RWPE2 (cell line): ENCODE results near the gene CLMN.

Source experiments
- ATAC-seq: fragments of 200-7000 bp; cut with Tn5 transposase; 3 replicates; pipeline ENCODE4 v1.9.1; 2021; ENCODE audit warnings: low read depth
- DNase-seq: peaks from one replicate; pipeline ENCODE4 v3.0.0-alpha.2; 2020; ENCODE audit warnings: low spot score
- H3K27ac ChIP-seq: fragments of 450-650 bp; 2 replicates; pipeline ENCODE4 v1.5.1; 2017; ENCODE audit warnings: mild to moderate bottlenecking; ENCODE audit not compliant: poor library complexity, severe bottlenecking
- H3K27me3 ChIP-seq: fragments of 250-450 bp; sonication (Bioruptor Pico); 2 replicates; pipeline ENCODE4 v1.5.1; 2021; ENCODE audit warnings: mild to moderate bottlenecking, moderate library complexity; ENCODE audit not compliant: insufficient read depth, poor library complexity, severe bottlenecking
- H3K36me3 ChIP-seq: fragments of 250-450 bp; sonication (Bioruptor Pico); 2 replicates; pipeline ENCODE4 v1.5.1; 2020; ENCODE audit warnings: low read depth, mild to moderate bottlenecking, moderate library complexity
- H3K4me1 ChIP-seq: fragments of 250-450 bp; sonication (Bioruptor Pico); 2 replicates; pipeline ENCODE4 v1.5.1; 2021; ENCODE audit warnings: mild to moderate bottlenecking, moderate library complexity; ENCODE audit not compliant: insufficient read depth, poor library complexity, severe bottlenecking
- H3K4me3 ChIP-seq: fragments of 250-450 bp; sonication (Bioruptor Pico); 2 replicates; pipeline ENCODE4 v1.5.1; 2021; ENCODE audit warnings: mild to moderate bottlenecking, moderate library complexity; ENCODE audit not compliant: severe bottlenecking
- H3K9me3 ChIP-seq: fragments of 250-450 bp; sonication (Bioruptor Pico); 2 replicates; pipeline ENCODE4 v1.5.1; 2021; ENCODE audit warnings: mild to moderate bottlenecking, moderate library complexity; ENCODE audit not compliant: severe bottlenecking
- TF ChIP-seq, protein P1 (sequence below): fragments of 450-650 bp; IDR thresholded peaks from one replicate; pipeline ENCODE4 v1.5.1; 2017; ENCODE audit warnings: mild to moderate bottlenecking, moderate library complexity; ENCODE audit not compliant: poor library complexity, severe bottlenecking

The CLMN gene

GRCh38 chr14:95198320-95198719 is 121.4 kb downstream of the CLMN start:
- TF ChIP-seq, protein P1, sequence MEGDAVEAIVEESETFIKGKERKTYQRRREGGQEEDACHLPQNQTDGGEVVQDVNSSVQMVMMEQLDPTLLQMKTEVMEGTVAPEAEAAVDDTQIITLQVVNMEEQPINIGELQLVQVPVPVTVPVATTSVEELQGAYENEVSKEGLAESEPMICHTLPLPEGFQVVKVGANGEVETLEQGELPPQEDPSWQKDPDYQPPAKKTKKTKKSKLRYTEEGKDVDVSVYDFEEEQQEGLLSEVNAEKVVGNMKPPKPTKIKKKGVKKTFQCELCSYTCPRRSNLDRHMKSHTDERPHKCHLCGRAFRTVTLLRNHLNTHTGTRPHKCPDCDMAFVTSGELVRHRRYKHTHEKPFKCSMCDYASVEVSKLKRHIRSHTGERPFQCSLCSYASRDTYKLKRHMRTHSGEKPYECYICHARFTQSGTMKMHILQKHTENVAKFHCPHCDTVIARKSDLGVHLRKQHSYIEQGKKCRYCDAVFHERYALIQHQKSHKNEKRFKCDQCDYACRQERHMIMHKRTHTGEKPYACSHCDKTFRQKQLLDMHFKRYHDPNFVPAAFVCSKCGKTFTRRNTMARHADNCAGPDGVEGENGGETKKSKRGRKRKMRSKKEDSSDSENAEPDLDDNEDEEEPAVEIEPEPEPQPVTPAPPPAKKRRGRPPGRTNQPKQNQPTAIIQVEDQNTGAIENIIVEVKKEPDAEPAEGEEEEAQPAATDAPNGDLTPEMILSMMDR: no peak
- H3K36me3 ChIP-seq: peaks cover 3% of the 10 kb centered on the region; the same call in 1 of the 2 replicates

DNA sequence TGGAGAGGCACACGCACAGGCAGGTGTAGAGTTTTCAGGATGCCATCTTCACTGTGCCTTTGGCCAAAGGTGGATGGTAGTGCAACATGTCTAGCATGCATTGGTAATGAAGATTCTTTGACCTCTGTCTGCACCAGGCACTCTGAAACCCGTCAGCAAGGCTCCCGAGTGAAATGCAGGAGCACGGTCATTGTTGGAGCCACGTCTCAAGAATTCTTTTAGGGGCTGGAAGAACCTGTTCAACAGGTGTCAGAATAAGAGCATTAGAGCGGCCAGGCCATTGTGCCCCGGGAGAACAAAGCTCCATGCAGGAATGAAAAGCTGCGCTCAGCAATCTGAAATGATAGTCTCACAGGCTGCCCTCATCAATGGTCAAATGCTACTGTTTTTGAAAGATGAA is 122.2 kb downstream of the CLMN start:
- no peak overlapping the region for H3K27ac ChIP-seq
- no peaks in the 10 kb centered on the region for H3K9me3 ChIP-seq
- no peaks in the 10 kb centered on the region for H3K27me3 ChIP-seq
- H3K36me3 ChIP-seq: no peaks in the 10 kb centered on the region
- TF ChIP-seq, protein P1: no peak
- H3K4me1 ChIP-seq: no peaks in the 10 kb centered on the region
- no peak overlapping the region for H3K4me3 ChIP-seq
- DNase-seq: no peak
- no peak for ATAC-seq

More at GRCh38 chr14:95198320-95198719, 121.4 kb downstream of the CLMN start:
- H3K27me3 ChIP-seq: no peaks in the 10 kb centered on the region
- H3K4me3 ChIP-seq: no peak overlapping the region
- ATAC-seq (no peak), DNase-seq (no peak)
- H3K27ac ChIP-seq: no peak overlapping the region
- no peaks in the 10 kb centered on the region for H3K9me3 ChIP-seq
- no peaks in the 10 kb centered on the region for H3K4me1 ChIP-seq

DNA sequence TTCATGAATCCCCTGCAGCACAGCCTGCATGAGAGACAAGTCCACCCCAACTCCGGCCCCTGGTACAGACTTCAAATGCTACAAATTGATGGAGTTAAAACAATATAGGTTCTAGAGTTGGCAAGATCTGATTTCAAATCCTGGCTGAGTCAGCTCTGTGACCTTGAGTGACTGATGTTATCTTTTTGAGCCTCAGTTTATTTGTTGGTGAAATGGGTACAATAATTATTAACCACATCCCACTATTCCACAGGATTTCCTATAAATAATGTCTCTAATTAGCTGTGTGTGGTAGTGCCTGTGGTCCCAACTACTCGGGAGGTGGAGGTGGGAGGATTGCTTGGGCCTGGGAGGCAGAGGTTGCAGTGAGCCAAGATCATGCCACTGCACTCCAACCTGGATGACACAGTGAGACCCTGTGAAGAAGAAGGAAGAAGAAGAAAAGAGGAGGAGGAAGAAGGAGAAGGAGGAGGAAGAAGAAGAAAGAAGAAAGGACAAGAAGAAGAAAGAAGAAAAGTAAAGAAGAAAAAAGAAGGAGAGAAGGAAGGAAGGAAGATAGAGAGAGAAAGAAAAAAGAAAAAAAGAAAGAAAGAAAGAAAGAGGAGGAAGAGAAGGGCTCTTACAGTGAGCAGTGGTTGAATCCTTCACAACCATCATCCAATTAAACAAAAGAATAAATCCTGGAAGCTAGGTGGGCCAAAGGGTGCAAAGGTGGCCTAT is 122.7 kb downstream of the CLMN start:
- no peaks in the 10 kb centered on the region for H3K27me3 ChIP-seq
- H3K9me3 ChIP-seq: no peaks in the 10 kb centered on the region
- no peak overlapping the region for H3K27ac ChIP-seq
- TF ChIP-seq, protein P1: no peak
- DNase-seq (no peak), ATAC-seq (no peak)
- no peaks in the 10 kb centered on the region for H3K36me3 ChIP-seq
- no peak overlapping the region for H3K4me3 ChIP-seq
- no peaks in the 10 kb centered on the region for H3K4me1 ChIP-seq

- Histone ChIP-seq H3K27me3 (no peaks in the 10 kb centered on the region), H3K27ac (no peak overlapping the region), H3K36me3 (no peaks in the 10 kb centered on the region), H3K9me3 (no peaks in the 10 kb centered on the region), H3K4me1 (no peaks in the 10 kb centered on the region), H3K4me3 (no peak overlapping the region)
- DNase-seq (no peak), ATAC-seq (0 out of 3 replicates have a peak, but pooled peaks have one; percentile 29)
- TF ChIP-seq, protein P1: peak; percentile 45
Measured at GRCh38 chr14:95196268-95196667, 123.4 kb downstream of the CLMN start.

DNA sequence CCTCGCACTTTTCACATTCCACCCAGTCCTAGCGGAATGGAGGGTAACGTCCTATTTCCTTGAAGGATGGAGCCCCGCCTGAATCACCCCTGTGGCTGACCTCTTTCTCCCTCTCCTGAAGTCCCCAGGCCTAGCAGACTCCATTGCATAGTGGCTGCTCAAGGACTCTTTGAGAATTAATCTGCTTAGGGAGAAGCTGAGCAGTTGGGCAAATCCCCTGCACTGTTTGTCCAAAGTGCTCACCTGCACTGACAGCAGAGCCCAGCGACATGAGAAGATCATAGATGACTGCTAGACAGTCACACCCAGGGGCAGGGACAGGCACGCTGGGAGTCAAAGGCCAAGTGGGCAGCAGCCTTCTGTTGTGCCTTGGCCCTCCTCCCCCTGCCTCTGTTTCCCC is 124.7 kb downstream of the CLMN start:
- Histone ChIP-seq H3K36me3 (no peaks in the 10 kb centered on the region), H3K27ac (no peak overlapping the region), H3K9me3 (no peaks in the 10 kb centered on the region), H3K4me1 (no peaks in the 10 kb centered on the region), H3K4me3 (no peak overlapping the region), H3K27me3 (no peaks in the 10 kb centered on the region)
- TF ChIP-seq, protein P1: no peak
- no peak for DNase-seq
- no peak for ATAC-seq
